ENCODE data around the gene GRAMD4. TPM values are rescaled to one million over a fixed set of nuclear protein-coding genes. Genes with fewer than 3 reads are reported as not detected.
A peak's percentile ranks its signal among the peaks of the same experiment; 100 is the strongest.
"Not testable (repeated sequence)": the region's sequence is repeated elsewhere in the genome, so short reads cannot be mapped to it uniquely, and the experiment has no call there.

GRAMD4 gene
- total RNA-seq, 3 donors from 2014 or later: 28.4 to 85.6 (median 61.0) TPM

- no peaks in the 10 kb centered on the region for H3K36me3 ChIP-seq
- intact Hi-C loops (cut with DNase I; ENCODE audit: low total_unique reads): no loop called here
- no peak for TF ChIP-seq POLR2AphosphoS5 (IDR thresholded peaks at IDR 0.05)
- TF ChIP-seq POLR2A (IDR thresholded peaks at IDR 0.05): no peak
- TF ChIP-seq CTCF (IDR thresholded peaks at IDR 0.05): no peak
- no peak for DNase-seq (ENCODE audit: low spot score in 2 of 2)
- no peaks in the 10 kb centered on the region for H3K27me3 ChIP-seq
- H3K4me3 ChIP-seq: no peak overlapping the region
- H3K27ac ChIP-seq: no peak overlapping the region
- H3K4me1 ChIP-seq: no peaks in the 10 kb centered on the region
- no peaks in the 10 kb centered on the region for H3K9me3 ChIP-seq
Observed at GRCh38 chr22:46640293-46641055, 20.3 kb downstream of the GRAMD4 start.

GRCh38 chr22:46641811-46642266, 21.7 kb downstream of the GRAMD4 start:
- H3K36me3 ChIP-seq: no peaks in the 10 kb centered on the region
- intact Hi-C loops (cut with DNase I; ENCODE audit: low total_unique reads): no loop called here
- peak overlapping the region; percentile 4 to 54 for H3K27ac ChIP-seq

GRCh38 chr22:46642840-46643480, 22.8 kb downstream of the GRAMD4 start:
- H3K4me3 ChIP-seq; H3K4me1 ChIP-seq; DNase-seq (ENCODE audit: low spot score in 2 of 2); intact Hi-C loops (cut with DNase I; ENCODE audit: low total_unique reads); H3K27me3 ChIP-seq; H3K36me3 ChIP-seq; H3K9me3 ChIP-seq; H3K27ac ChIP-seq: not testable (repeated sequence)

More at GRCh38 chr22:46641811-46642266, 21.7 kb downstream of the GRAMD4 start:
- no peak overlapping the region for H3K4me3 ChIP-seq
- no peaks in the 10 kb centered on the region for H3K4me1 ChIP-seq
- no peak for DNase-seq (ENCODE audit: low spot score in 2 of 2)
- no peaks in the 10 kb centered on the region for H3K9me3 ChIP-seq
- TF ChIP-seq POLR2A (IDR thresholded peaks at IDR 0.05): no peak
- TF ChIP-seq CTCF (IDR thresholded peaks at IDR 0.05): no peak
- no peaks in the 10 kb centered on the region for H3K27me3 ChIP-seq

GRCh38 chr22:46646531-46647215, 26.5 kb downstream of the GRAMD4 start:
- TF ChIP-seq CTCF (IDR thresholded peaks at IDR 0.05) (no peak), POLR2A (IDR thresholded peaks at IDR 0.05) (no peak), POLR2AphosphoS5 (IDR thresholded peaks at IDR 0.05) (no peak)
- intact Hi-C loops (cut with DNase I; ENCODE audit: low total_unique reads): no loop called here
- Histone ChIP-seq H3K36me3 (no peaks in the 10 kb centered on the region), H3K9me3 (no peaks in the 10 kb centered on the region), H3K4me1 (peaks cover 0 to 3% of the 10 kb centered on the region in 2 donors), H3K4me3 (no peak overlapping the region), H3K27ac (no peak overlapping the region), H3K27me3 (no peaks in the 10 kb centered on the region)
- no peak for DNase-seq (ENCODE audit: low spot score in 2 of 2)

DNA sequence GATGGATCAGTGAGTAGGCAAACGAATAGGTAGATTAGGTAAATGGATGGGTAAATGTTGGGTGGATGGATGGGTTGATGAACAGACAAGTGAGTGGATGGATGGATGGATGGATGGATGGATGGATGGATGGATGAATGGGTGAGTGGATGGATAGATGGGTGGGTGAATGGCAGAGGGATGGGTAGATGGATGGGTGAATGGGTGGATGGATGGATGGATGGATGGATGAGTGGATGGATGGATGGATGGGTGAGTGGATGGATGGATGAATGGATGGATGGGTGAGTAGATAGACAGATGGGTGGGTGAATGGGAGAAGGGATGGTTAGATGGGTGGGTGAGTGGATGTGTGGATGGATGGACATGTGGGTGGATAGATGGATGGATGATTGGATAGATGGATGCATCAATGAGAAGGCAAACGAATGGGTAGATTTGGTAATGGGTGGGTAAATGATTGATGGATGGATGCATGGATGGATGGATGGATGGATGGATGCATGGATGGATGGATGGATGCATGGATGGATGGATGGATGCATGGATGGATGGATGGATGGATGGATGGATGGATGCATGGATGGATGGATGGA, 28.1 kb downstream of the GRAMD4 start:
- H3K36me3 ChIP-seq; intact Hi-C loops (cut with DNase I; ENCODE audit: low total_unique reads); H3K9me3 ChIP-seq; DNase-seq (ENCODE audit: low spot score in 2 of 2); H3K27me3 ChIP-seq; H3K4me3 ChIP-seq; H3K27ac ChIP-seq: not testable (repeated sequence)
- peaks cover 0 to 10% of the 10 kb centered on the region in 2 donors for H3K4me1 ChIP-seq

Data from breast epithelium (tissue), 4 donors.